Measurements from ENCODE around the gene PPP2R5A. TPM values are rescaled to one million over a fixed set of nuclear protein-coding genes. Genes with fewer than 3 reads are reported as not detected.

Gene PPP2R5A
- total and polyA plus RNA-seq, 2 of the 8 experiments (the other 6 are each of a cell fraction or from before 2014, with no cell fraction given): 14.6 to 36.3 TPM

- TF ChIP-seq CHD7 (IDR thresholded peaks at IDR 0.05; ENCODE audit: insufficient replicate concordance, low read length): no peak
- no peak for TF ChIP-seq HDAC6 (IDR thresholded peaks at IDR 0.05; ENCODE audit: low read depth, low read length)
- no peak for TF ChIP-seq SP4 (IDR thresholded peaks at IDR 0.05; ENCODE audit: low read length)
- TF ChIP-seq EGR1 (IDR thresholded peaks at IDR 0.05; ENCODE audit: borderline replicate concordance, low read depth, low read length): no peak
- no peak for TF ChIP-seq RNF2 (IDR thresholded peaks at IDR 0.05; ENCODE audit: borderline replicate concordance, low read depth, low read length, missing control alignments, poor library complexity, severe bottlenecking)
- no peak for TF ChIP-seq TEAD4 (IDR thresholded peaks at IDR 0.05; ENCODE audit: low read depth, low read length)
- TF ChIP-seq YY1 (IDR thresholded peaks at IDR 0.05; ENCODE audit: low read depth, low read length): no peak
- TF ChIP-seq GABPA (IDR thresholded peaks at IDR 0.05; ENCODE audit: borderline replicate concordance, insufficient read depth, low read length): no peak
- TF ChIP-seq BACH1 (IDR thresholded peaks at IDR 0.05; ENCODE audit: low read length): no peak
Measured at GRCh38 chr1:212367474-212368072, 82.4 kb downstream of the PPP2R5A start (continued).
